GM12874 (cell line): ENCODE data around the gene ELAVL1.
A peak's percentile ranks its signal among the peaks of the same experiment; 100 is the strongest.

ENCODE experiments used
- TF ChIP-seq, protein P1 (sequence below): IDR thresholded peaks from 2 replicates; pipeline ENCODE4 v1.5.1; 2011; ENCODE audit warnings: low read depth, mild to moderate bottlenecking, control low read depth, low read length, moderate library complexity; ENCODE audit not compliant: insufficient read depth

The ELAVL1 gene

DNA sequence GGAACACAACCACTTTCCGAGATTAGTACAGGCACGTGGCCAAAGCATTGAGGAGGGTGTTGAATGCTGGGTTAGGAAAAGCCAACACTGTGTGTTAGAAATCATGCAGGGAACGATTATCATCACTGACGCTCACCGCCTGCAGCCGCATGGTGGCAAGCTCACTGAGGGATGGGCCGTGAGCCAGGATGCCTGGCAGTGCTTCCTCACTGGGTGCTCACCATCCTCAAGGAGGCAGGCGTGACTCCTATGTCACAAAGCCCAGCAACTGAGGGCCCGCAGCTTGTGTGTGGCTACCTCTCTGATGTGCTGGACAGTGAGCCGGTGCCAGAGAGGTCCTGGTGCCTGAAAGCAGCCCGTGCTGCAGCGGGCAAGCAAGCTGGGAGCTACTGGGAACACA lies 31.6 kb downstream of the ELAVL1 start:
- TF ChIP-seq, protein P1, sequence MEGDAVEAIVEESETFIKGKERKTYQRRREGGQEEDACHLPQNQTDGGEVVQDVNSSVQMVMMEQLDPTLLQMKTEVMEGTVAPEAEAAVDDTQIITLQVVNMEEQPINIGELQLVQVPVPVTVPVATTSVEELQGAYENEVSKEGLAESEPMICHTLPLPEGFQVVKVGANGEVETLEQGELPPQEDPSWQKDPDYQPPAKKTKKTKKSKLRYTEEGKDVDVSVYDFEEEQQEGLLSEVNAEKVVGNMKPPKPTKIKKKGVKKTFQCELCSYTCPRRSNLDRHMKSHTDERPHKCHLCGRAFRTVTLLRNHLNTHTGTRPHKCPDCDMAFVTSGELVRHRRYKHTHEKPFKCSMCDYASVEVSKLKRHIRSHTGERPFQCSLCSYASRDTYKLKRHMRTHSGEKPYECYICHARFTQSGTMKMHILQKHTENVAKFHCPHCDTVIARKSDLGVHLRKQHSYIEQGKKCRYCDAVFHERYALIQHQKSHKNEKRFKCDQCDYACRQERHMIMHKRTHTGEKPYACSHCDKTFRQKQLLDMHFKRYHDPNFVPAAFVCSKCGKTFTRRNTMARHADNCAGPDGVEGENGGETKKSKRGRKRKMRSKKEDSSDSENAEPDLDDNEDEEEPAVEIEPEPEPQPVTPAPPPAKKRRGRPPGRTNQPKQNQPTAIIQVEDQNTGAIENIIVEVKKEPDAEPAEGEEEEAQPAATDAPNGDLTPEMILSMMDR, result no peak

DNA sequence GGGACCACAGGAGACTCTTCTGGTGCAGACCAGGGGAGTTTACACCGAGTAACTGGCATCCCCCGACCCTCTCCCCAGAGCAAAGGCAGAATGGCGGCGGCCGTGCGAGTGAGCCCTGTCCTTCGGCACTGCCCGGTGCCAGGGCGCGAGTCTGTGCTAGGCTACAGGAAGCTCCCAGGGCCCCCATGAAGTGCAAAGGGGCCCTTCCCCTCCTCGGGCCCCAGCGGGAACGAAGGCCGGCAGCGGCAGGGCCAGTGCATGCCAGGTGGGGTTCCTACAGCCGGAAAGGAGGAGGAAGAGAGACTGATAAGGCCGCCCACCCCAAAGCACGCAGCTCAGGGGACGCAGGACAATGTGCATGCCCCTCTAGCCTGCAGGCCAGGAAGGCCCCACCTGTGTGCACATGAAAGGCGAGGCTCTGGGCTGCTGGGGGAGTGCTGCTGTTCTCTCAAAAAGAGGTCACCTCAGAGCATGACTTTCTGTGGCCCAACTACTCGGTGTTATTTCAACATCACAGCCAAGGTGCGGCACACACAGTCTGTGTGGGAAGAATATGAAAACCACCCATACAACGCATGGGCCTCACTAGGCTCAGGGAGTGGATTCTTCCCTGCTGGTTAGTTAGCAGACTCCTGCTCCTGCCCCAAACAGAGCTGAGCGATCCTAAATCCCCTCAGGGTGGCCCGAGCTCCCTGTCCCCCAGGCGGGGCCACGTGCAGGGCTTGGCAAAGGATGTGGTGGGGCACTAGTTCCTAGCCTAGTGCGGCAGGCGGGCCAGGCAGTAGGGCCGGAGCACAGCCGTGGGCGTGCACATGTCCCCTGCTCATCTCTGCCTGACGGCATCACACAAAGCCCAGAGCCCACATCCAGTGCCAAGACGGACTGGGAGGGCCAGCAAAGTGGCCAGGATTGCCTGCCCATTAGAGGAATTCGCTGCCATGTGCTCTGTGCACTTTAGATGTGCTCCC lies 33.6 kb downstream of the ELAVL1 start:
- TF ChIP-seq, protein P1, result no peak

DNA sequence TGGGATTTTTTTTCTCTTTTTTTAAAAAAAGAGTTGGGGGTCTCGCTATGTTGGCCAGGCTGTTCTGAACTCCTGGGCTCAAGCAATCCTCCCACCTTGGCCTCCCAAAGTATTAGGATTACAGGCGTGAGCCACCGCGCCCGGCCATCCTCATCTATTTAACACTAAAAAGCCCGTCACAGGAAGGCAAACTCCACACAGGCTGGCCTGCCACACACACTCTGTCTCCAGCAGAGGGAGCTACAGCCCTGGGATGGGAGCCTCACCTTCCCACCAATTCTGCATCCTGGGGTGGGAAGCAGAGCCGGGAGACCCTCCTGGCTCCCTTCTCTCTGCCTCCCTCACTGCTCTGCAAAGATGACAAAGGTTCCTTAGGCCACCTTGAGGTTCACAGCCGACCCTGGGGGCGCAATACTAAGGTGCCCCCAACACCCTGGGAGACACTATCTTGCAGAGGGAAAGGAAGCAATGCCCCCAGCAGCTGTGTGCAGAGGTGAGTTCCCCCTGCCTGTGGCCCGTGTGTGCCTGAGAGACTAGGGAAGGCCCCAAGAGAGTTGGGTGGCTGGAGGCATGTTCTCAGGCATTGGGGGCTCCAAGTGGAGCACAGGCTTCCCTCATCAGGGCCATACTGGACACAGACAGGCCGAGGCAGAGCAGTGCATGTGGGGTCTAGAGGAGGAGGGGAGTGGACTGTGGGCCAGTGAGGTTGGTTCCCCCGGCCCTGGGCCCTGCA lies 34.6 kb downstream of the ELAVL1 start:
- TF ChIP-seq, protein P1, result peak; percentile 83

DNA sequence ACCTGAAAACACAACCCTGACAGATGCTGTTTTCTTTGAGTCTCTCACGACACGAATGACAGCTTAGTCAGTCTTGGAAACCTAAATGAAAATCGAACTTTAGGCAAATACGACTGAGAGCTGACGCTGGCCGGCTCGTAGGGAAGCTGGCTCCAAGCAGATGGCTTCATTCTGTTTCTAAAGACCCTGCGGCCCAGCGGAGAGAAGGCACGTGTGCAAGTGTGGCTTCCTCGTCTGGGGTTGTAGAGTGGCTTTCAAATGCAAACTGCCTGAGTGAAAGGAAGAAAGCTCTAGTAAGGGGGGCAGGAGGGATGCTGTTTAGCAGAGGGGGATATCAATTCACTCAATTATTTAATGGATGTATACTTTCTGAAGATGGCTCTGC lies 35.9 kb downstream of the ELAVL1 start:
- TF ChIP-seq, protein P1, result no peak

DNA sequence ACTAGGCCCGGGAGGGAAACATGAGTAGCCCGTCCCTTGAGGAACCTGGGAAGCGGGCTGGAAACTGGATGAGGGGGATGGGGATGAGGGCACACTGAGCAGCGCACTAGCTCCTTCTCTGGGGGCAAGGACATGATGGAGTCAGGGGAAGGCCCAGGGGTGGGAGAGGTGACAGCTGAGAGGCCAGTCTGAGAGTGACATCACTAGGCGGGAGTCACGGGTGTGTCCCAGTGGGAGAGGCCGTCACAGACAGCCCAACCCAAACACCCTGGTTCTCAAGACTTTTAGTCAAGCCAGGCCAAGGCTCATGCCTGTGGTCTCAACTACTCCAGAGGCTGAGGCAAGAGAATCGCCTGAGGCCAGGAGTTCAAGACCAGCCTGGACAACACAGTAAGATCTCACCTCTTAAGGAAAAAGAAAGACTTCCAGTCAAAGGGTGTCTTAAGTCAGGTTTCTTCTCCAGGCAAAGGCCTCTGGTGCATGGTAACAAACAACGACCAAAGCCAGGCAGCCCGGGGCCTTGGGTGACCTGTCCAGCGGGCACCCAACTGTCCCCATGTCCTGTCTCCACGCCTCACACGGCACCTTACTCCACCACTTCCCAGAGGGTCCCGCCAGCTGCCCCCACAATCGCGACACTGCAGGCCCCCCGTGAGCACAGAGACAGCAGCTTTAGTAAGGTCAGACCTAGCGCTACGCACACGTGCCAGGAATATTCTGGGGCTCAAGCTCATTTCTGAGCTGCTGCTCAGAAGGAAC lies 36.5 kb downstream of the ELAVL1 start:
- TF ChIP-seq, protein P1, result no peak

DNA sequence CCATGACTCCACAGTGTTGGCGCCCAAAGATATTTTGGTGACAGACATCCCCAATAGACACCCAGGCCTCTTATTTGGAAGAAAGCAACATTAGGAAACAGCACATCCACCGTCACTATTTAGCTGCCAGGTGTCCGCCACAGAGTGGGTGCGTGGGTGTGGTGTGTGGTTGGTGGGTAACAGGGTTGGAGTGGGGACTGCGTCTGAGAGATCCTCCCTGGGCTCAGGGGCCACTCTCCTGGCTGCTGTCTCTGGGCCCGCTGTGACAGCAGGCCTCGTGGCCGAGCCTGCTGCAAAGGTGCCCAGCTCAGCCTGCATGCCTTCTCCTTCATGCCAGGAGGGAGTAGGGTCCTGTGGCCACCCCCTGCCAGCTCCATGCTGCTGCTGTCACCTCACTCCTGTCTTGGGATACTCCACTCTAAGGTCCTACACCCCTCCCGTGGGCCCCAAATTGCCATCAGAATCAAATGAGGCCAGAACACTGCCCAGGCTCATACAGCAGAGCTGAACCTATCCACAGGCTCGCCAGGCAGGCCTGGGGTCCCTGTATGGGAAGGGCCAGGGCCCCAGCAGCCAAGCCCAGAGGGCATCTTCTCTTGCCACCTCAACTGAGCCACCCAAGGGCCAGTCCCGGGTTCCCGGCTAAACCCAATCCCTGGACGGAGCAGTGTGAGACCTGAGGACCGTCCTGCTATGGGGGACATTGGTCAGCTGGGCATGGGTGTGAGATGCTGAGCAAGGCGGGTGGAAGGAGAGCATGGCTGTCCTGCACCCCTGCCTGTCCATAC lies 37.2 kb downstream of the ELAVL1 start:
- TF ChIP-seq, protein P1, result no peak
